DOHH2 (cell line): ENCODE measurements around the gene SCAF11.

Experiments used
- CTCF ChIP-seq: fragments of 200-600 bp; sonication (generic); IDR thresholded peaks from one replicate; pipeline ENCODE4 v1.5.1; 2014; ENCODE audit warnings: antibody characterized with exemption, mild to moderate bottlenecking, low read depth, low read length; ENCODE audit not compliant: poor library complexity, severe bottlenecking
- EZH2phosphoT487 ChIP-seq: fragments of 200-600 bp; sonication (generic); IDR thresholded peaks from 2 replicates; pipeline ENCODE4 v1.6.1; 2017; ENCODE audit warnings: borderline replicate concordance, mild to moderate bottlenecking, antibody characterized with exemption, low read length, moderate library complexity, mixed read lengths

- TF ChIP-seq CTCF (no peak), EZH2phosphoT487 (no peak)
Measured at GRCh38 chr12:45978108-45978507, 12.3 kb downstream of the SCAF11 start.
